CD1c-positive myeloid dendritic cell (primary cell): ENCODE data around the gene GPT2.
A peak's percentile ranks its signal among the peaks of the same experiment; 100 is the strongest.
"Not testable (repeated sequence)": the region's sequence is repeated elsewhere in the genome, so short reads cannot be mapped to it uniquely, and the experiment has no call there.

ENCODE experiments used
- DNase-seq: peaks from one replicate; pipeline ENCODE4 v3.0.0-alpha.2; 2016; ENCODE audit errors: extremely low spot score

Gene GPT2

DNA sequence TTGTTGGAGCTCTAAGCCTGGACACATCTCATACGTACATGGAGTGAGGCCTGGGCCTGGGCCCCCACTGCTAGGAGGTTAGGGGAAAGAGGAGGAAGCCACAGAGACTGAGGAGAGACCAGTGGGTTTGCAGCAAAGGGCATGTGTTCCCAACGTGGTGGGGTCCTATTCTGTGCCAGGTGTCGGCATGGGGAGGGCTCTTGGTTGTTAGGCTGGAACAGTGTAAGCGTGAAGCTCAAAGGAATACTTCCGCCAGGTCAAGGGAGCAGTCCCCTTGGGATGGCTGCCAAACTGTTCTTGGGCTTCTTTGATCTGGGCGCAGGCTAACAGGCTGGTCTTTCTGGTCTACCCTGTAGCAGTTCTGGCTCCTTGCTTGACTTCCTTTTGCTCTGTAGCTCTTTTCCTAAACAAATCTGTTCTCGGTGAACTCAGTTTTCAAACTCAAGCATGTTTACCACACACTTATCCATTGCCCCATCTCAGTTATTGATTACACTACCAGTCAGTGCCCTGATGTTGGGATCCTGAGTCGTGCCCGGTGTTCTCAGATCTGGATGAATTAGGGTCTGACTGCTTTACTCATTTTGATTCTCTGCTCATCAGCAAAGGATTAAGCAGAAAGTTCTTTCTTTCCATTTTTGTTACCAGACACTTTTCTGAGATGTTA lies 36.4 kb downstream of the GPT2 start:
- DNase-seq, result no peak

DNA sequence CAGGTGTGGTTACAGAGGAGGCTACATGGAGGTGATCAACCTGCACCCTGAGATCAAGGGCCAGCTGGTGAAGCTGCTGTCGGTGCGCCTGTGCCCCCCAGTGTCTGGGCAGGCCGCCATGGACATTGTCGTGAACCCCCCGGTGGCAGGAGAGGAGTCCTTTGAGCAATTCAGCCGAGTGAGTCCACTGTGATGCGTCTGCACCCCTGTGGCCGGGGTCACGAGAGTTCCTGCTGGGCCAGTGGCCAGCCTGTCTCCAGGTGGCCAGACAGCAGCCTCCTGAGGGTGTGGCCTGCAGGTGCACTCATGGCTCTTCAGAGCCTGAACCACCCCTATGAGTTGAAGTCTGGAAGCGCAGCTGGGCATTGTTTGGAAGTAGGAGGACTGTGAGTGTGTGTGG lies 38.1 kb downstream of the GPT2 start:
- no peak for DNase-seq

DNA sequence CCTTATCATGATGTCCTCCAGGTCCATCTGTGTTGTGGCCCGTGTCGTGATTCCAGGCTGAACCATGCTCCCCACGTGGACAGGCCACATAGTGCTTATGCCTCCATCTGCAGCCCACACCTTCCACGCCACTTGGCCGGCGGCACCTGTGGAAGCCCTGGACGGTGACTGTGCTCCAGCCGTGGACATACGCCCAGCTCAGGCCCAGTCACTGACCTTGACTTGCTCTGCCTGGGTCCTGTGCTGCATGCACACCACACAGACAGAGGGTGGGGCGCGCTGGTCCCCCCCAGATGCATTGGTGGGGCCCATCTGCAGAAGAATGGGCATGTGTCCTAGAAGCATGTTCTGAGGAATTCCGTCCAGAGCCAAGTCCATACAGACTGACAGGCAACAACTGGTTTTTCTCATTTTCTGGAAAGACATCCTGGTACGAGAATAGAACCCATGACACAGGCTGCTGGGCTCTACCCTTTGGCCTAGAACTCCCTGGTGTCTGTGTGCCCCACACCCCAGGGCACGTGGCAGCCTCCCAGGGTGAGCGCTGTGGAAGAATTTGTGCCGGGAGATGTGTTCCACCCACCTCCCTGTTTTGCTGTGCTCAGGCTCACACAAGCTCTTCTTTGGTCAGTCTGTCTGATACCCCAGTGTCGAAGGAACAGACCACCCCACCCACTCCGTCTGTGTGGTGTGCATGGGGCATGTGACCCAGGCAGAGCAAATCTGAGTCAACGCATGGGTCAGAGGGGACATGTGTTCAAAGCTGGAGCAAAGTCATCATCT lies 39.5 kb downstream of the GPT2 start:
- DNase-seq, result no peak

DNA sequence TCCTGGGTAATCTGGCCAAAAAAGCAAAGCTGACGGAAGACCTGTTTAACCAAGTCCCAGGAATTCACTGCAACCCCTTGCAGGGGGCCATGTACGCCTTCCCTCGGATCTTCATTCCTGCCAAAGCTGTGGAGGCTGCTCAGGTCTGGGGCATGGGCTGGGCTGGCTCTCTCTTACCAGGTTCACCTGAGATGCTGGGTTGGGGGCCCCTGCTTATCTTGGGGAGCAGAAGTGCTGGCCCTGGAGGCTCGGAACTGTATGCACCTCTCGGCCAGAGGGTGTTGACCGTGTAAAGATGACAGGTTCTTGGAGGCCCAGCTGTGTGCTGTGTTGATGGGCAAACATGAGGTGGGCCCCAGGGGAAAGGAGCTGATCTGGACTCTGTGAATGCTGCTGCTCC lies 40.2 kb downstream of the GPT2 start:
- DNase-seq, result no peak

DNA sequence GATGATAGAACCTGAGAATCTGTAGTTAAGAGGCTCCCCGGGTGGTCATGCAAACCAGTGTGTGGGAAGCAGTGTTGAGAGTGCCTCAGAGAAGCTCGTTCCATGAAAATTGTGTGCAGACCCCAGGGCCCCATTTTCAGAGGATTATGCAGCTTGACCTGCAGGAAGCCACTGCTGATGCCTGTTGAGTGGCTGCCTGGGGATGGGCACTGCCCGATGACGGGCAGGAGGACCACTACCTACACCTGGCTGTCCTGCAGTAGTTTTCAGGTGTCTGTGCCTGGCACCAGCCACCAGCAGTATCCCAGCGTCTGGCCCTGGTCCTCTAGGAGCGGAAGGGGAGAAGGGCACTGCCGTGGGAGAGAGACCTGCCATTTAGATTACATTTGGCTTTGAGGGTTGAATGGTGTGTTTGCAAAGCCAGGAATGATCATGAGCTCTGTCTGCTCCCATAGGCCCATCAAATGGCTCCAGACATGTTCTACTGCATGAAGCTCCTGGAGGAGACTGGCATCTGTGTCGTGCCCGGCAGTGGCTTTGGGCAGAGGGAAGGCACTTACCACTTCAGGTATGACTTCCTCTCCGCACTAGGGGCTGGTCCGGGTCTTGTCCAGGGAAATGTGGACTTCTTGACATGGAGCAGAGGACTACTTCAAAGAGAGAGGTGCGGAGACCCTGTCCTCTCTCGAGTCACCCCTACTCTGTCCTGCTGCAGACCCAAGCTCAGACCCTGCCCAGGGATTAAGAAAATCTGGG lies 42.5 kb downstream of the GPT2 start:
- no peak for DNase-seq

DNA sequence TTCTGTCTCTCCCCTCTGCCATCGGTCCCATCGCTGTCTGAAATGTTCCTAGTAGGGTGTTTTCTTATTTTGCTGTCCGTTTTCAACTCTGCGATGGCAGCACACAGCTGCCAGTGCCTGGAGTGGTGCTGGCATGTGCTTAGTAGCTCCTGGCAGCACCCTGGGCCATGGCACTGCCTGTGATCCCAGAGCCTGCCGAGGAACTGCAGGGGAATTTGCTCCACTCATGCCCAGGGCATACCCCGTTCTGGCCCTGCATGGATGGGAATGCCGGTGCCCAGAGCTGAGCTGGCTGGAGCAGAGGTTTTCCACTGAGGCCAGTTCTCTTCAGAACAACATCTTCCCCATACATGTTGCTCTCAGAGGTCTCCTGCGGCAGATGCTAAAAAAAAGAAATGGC lies 43.1 kb downstream of the GPT2 start:
- no peak for DNase-seq

DNA sequence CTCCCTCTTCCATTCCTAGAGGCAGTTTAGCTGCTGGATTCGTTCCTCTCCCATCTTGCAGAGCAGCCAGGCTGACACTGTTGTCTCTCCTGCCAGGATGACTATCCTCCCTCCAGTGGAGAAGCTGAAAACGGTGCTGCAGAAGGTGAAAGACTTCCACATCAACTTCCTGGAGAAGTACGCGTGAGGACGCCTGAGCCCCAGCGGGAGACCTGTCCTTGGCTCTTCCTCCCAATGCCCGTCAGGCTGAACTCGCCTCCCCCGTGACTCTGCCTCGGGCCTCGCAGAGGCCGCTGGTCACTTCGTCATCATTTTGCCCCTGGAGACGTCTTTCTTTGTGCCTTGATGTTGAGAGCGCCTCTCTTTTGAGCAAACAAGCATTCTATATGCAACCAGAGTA lies 44.6 kb downstream of the GPT2 start:
- DNase-seq, result no peak

DNA sequence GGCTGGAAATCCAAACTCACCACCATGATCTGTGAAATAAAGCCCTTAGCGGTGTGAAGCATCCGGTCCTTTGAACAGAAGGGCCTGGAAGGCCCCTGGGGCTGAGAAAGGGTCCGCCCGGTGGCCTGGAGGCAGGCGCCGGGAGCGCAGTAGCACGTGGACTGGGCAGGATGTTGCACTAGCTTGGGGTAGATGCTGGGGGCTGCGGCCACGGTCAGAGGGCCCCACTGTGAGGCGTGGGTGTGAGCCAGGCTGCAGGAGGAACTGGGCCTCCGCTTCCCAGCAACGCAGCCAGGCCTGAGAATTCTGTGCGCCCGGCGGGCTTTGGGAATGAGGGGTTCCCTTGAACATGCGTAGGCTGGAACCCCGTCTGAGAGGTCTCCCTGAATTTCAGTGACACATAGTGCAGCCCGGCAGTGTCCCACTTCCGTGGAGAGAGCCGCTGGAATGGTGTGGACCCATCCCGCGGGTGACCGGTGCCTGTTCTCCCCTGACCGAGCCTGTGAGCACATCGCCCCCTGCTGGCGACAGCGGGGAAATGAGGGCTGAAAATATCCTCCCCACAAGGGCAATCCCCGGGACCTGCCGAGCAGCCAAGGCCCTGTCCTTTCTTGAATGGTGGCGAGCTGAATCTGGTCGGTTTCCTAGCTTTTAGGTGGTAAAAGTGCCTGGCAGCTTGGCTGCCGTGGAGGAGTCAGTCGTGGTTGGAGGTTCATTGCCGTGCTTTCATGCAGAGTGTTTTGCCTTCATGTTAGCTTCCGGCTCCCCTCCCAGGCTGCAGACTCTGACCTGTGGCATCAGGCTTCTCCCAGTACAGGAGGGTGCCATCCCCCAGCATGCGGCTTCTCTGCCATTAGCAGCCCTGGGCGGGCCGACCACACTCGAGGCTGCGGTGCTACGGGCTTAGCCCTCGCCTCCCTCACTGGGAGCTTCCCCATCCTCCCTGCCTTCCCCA lies 45.5 kb downstream of the GPT2 start:
- peak; percentile 78 for DNase-seq

DNA sequence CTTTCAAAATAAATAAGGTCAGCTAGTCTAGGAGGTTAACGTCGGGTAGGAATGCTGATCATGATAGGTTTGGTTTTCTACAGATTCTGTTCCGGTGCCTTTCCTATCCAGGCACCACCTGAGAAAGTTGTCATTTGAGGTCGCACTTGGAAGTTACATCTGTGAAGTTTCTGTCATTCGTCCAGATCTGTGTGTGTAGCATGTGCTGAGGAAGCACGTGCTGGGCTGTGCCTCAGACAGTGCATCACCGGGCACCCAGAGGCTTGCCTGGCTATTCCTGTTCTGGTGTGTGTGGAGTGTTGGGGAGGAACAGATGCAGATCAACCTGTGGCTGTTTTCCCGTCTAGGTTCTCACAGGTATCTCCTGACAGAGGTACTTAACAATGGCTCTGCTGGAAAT lies 46.7 kb downstream of the GPT2 start:
- DNase-seq, result no peak

DNA sequence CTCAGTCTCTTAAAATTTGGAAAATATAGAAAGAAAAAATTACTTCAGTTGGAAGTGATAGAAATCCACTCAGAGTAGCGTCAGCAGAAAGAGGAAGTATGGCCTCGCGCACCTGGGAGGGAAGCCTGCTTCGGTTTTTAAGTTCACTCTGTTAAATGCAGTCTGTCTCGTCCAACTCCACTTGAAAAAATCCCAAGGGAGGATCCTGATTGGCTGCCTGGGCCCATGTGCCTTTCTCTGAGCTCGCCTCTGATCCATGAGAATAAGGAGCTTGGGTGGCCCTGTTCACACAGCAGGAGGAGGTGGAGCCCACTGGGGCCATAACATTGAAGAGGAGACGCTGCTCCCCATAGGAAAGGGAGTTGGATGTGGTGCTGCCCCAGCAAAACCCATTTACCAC lies 48.6 kb downstream of the GPT2 start:
- no peak for DNase-seq

DNA sequence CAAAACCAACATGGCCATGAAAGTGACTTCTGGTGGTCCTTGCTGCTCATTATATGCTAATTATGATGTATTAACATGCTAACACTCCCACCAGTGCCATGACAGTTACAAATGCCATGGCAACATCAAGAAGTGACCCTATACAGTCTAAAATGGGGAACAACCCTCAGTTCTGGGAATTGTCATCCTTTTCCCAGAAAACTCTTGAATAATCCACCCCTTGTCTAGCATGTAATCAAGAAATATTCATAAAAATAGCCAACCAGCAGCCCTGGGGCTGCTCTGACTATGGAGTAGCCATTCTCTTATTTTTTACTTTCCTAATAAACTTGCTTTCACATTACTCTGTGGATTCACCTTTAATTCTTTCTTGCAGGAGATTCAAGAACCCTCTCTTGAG lies 53.4 kb downstream of the GPT2 start:
- DNase-seq, result peak; percentile 63

DNA sequence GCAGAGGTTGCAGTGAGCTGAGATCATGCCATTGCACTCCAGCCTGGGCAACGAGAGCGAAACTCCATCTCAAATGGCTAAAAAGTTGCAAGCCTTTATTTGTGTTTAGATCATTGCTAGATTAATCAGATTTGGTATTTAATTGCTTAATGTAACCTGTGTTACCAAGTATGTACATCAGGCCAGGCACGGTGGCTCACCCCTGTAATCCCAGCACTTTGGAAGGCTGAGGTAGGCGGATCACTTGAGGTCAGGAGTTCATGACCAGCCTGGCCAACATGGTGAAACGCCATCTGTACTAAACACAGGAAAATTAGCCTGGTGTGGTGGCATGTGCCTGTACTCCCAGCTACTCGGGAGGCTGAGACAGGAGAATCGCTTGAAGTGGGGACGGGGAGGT lies 60.6 kb downstream of the GPT2 start:
- DNase-seq, result not testable (repeated sequence)

DNA sequence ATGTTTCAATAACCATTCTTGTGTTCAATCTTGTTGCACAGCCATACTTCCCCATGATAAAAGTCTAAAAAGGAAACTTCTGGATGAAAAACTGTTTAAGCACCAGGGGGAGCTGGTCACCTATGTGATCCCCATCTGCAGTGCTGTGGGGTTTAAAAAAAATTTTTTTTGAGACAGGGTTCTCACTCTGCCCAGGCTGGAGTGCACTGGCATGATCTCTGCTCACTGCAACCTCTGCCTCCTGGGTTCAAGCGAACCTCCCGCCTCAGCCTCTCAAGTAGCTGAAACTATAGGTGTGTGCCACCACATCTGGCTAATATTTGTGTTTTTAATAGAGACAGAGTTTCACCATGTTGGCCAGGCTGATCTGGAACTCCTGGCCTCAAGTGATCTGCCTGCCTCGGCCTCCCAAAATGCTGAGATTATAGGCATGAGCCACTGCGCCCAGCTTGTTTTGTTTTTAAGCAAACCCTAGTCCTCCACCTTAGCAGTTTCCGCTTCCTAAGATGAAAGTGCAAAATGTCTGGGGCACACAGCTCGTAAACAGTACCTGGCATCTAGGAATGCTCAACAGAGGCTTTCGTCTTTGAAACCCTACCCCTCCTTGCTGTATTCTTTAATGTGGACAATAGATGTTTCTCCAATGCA lies 63.9 kb downstream of the GPT2 start:
- peak; percentile 59 for DNase-seq

DNA sequence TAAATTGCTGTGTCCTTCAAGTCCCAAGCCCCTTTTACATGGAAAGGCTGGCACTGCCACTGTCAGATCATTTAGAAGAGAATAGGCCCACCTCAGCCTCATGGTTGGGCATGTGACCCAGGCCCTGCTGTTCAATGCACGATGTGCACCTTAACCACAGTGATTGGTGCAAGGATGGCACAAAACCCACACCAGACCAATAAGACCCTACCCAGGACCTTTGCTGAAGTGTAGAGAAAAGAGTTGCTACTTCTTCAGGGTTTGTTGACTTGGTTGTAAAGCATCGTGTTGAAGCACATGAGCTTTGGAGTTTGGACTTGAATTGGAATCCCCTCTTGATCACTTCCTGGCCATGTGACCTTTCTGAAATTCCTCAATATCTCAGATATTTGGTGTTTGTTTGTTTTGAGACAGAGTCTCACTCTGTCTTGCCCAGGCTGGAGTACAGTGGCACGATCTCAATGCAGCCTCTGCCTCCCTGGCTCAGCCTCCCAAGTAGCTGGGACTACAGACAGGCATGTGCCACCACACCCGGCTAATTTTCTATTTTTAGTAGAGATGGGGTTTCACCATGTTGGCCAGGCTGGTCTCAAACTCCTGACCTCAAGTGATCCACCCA lies 64.5 kb downstream of the GPT2 start:
- DNase-seq, result no peak

DNA sequence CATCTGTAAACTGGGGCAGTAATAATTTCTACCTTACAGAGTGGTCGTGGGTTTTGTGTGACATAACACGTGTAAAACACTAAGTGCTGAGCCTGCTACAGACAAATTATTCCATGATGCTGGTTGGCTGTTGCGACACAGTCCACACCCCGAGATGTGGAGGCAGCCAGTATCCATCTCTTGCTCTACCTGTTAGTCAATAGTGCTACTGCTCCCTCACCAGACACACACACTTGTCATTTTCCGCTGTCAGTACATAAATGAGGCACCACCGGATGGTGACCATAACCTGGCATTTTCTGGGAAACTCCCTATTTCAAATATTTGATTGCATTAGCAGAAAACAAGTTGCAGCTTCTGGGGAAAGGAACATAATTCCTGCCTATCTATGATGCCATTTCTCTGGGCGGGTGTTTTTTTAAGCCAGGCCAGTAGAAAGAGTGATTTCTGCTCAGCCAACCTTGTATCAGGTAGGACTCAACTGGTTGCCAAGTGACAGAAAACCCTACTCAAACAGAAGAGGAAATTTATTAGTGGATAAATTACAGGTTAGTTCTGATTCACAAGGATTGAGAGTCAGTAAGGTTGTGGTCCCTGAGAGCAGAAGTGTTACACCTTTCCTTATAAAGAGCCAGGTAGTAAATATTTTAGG lies 65.2 kb downstream of the GPT2 start:
- no peak for DNase-seq

DNA sequence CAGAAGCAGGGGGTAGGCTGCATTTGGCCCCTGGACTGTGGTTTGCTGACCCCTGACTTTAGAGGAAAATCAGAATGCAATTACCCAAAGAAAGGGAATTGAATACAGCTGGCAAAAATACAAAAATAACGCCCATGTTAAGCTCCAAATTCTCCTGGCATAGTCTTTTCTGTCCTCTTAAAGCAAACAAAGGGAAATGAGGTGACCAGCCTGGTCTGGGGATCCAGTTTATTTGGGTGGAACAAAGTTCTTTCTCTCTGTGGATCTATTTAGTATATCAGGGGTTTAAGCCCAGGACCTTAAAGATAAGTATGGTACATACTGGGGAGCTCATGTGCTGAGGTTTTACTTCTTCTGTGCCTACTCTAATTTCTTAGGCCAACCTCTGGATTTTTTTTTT lies 65.8 kb downstream of the GPT2 start:
- no peak for DNase-seq

DNA sequence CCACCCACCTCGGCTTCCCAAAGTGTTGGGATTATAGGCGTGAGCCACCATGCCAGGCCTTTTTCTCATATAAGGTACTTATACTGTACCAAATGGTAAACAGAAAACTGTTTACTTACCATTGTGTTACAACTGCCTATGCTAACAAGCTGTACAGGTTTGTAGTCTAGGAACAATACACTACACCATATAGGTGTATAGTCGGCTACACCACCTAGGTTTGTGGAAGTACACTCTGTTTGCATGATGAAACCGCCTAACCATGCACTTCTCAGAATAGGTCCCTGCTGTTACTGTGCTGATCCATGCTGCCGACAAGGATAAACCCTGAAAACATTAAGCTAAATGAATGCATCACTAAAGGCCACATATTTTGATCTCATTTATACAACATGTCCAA lies 70.4 kb downstream of the GPT2 start:
- no peak for DNase-seq

DNA sequence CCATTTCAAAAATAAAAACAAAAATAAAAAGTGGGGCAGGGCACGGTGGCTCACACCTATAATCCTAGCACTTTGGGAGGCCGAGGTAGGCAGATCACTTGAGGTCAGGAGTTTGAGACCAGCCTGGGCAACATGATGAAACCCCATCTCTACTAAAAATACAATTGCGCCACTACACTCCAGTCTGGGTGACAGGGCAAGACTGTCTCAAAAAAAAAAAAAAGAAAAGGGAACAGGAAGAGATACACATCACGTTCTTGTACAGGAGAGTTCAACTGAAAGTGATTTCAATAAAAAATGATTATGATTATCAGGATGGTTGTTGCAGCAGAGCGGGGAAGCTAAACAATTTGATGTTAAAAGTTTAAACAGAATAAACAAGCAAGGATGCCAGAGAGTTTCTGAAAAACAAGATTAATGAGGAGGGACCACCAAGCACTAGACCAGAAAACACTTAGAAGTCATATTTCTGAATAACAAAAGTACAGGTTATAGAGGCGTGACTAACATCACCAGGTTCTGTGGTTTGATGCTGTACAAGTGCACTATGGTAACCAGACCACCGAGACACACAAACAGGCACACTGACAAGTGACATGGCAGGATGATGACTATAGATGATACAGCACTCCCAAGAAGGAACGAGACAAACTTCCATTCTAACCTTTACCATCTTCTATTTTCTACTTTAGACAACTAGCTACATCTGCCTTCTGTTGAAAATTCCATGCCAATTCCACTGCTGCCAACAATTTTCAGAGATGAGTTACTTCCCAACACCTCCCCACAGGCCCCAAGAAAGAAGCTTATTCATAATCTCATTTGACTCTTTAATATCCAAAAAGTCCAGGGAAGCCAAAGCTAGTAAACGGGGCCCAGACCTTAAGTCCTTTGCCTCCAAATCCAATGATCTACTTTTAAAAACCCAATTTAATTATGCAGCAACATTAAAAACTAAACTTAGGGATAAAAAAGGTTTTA lies 77.5 kb downstream of the GPT2 start:
- peak; percentile 33 for DNase-seq

DNA sequence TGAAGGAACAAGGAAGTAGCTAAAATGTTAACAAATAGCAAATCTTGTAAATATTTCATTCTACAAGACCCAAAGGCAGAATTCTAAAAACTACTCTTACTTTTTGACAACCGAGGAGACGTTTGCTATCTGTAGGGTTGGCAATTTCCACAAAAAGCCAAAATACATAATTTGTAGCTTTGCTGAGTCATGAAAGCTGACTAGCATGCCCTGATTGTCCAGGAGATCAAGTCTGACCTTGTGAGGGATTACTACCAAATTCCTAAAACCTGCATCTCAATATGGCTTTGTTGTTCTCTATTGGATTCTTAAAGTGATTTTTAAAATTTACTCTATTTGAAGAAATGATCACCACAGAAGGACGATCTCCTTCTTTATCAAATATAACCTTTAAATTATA lies 78.5 kb downstream of the GPT2 start:
- no peak for DNase-seq
